HG03460 (cell line): ENCODE measurements around the gene RIMBP3C.
"Not testable (repeated sequence)": the region's sequence is repeated elsewhere in the genome, so short reads cannot be mapped to it uniquely, and the experiment has no call there.

Source experiments
- ATAC-seq: cut with Tn5 transposase; IDR thresholded peaks from one replicate; pipeline ENCODE4 v1.9.1; 2021; ENCODE audit not compliant: unreplicated experiment

RIMBP3C gene

DNA sequence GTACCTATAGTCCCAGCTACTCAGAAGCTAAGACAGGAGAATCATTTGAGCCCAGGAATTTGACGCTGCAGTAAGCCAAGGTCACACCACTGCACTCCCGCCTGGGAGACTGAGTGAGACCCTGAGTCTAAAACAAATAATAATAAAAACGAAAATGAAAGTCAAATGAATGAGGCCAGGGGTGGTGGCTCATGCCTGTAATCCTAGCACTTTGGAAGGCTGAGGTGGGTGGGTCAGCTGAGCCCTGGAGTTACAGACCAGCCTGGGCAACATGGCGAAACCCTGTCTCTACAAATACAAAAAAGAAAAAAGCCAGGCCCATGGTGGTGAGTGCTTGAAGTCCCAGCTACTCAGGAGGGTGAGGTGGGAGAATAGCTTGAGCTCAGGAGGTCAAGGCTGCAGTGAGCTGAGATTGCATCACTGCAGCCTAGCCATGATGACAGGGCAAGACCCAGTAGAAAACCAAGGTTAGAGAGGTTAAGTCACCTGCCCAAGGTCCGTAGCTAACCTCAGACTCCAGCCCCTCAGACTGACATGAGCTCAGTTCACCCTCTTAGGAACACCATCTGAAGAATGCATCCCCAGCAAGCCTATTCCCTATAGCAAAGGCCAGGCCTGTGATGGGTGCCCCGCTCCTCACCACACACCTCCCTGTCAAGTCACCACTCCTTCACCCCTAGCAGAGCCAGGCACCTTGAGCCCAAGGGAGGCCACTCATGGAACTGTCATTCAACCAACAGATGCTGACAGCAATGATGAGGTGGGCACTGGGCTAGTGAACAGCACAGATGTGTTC is 24.4 kb downstream of the RIMBP3C start:
- ATAC-seq: not testable (repeated sequence)

DNA sequence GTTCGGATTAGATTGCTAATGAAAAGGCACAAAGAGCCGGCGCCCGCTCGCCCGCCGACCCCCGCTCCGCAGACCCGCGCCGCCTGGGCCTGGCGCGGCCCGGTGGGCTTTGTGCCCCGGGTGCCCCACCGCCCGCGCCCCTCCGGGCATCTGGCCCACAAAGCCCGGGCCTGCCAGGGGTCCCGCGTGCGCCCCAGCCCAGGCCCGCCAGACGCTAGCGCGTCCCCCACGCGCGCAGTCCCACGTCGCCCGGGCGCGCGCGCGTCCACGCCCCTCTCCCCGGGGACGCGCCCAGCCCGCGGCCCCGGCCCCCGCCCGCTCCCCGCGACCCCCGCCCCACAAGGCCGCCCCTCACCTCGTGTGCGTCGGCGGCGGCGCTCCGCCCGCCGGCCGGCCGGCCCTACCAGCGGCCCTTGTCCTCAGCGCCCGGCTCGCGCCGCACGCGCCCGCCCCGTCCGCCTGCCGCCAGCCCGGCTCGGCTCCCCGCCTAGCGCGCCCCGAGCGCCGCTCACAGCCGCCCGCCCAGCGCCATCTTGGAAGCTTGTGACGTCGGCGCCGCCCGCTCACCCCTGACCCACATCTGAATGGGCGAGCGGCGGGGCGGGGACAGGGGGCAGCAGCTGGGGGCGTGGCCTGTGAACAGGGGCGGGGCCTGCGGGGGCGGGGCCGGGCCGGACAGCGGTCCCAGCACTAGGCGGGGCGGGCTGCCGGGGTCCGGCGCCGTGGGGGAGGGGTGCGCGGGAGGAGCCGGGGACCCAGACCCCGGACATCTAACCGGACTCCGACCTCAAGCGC is 34.1 kb downstream of the RIMBP3C start:
- ATAC-seq: not testable (repeated sequence)

DNA sequence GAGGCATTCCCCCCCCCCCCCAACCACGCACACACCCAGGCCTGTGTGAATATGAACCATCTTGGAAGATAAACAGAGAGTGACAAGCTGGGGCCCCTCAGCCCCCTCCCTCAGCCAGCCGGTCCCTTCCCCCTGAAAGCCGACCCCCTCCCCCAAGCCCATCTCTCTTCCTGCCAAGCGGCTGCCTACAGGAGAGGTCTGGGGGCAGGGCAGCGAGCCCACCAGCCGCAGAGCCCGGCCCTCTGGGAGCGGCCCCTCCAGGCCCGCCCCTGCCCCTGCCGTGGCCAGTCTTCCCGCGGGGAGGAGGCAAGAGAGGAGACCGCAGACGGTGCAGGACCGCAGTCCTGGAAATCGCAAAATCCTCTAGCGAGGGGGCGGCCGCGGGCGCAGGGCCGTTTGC is 34.7 kb downstream of the RIMBP3C start:
- ATAC-seq: not testable (repeated sequence)

DNA sequence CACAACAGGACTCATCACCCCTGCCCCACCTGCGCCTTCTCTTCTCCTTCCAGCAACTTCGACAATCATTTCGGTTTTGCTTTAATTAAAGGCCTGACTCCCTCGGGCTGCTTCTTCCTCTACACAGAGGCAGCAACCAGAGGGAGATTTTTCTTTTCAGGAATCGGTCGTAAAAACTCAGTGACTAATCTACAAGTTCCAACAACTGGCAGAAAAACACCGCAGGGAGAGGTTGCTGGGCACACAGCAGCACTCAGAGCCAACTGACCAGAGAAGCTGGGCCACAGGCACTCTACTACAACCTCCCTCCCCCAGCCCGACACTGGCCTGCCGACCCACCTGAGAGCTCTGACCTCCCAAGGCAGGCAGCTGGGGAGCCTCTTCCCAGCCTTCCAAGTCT is 36.0 kb downstream of the RIMBP3C start:
- not testable (repeated sequence) for ATAC-seq

DNA sequence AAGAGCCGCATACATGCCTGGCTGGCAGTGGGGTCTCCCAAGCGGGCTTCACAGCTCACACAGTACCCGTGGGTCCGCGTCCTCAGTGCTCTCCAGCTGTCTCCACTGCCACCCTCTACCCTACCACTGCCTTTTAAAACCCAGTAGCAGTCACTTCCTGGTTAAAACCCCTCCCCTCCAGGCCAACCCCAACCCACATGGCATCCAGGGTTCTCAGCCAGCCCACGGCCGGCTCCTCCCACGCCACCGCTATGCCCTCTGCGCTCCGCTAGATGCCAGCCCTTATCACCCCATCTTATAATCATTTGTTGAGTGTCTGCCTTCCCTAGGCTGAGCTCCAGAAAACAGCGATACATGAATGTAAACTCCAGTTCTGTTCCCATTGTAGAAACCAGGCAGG is 37.1 kb downstream of the RIMBP3C start:
- ATAC-seq: not testable (repeated sequence)

DNA sequence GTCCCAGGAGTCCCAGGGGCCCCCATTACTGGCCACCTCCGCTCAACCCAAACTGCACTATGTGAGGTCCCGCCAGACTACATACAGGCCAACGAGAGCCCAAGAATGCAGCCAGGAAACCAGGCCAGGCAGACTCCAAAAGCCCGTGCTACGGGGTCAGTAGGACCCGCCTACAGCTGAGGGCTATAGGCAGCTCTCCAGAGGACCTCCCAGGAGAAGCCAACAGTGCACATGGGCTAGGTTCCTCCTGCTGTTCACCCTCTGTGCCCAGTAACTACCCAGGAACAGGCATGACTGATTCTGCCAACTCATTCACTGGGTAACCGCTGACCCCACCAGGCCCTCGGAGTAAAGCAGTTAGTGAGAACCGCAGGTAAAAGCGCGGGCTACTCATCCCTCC is 39.2 kb downstream of the RIMBP3C start:
- ATAC-seq: not testable (repeated sequence)

DNA sequence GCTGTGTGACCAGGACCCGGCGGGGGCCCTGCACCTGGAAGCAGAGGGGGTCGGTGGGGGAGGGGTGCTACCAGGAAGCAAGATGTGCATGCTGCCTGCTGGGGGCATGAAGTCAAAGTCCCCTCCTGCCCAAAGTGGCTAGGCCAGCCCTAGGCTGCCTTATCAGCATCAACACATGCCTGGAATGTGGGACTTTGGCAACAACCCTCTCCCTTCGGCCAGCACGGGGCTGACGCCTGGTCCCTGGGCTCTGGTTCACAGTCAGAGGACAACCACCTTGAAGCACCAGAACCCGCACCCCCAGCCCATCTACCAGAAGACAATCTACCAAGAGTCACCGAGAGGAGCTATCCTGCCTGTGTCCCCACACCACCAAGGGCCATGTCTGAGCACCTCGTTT is 40.9 kb downstream of the RIMBP3C start:
- ATAC-seq: not testable (repeated sequence)

DNA sequence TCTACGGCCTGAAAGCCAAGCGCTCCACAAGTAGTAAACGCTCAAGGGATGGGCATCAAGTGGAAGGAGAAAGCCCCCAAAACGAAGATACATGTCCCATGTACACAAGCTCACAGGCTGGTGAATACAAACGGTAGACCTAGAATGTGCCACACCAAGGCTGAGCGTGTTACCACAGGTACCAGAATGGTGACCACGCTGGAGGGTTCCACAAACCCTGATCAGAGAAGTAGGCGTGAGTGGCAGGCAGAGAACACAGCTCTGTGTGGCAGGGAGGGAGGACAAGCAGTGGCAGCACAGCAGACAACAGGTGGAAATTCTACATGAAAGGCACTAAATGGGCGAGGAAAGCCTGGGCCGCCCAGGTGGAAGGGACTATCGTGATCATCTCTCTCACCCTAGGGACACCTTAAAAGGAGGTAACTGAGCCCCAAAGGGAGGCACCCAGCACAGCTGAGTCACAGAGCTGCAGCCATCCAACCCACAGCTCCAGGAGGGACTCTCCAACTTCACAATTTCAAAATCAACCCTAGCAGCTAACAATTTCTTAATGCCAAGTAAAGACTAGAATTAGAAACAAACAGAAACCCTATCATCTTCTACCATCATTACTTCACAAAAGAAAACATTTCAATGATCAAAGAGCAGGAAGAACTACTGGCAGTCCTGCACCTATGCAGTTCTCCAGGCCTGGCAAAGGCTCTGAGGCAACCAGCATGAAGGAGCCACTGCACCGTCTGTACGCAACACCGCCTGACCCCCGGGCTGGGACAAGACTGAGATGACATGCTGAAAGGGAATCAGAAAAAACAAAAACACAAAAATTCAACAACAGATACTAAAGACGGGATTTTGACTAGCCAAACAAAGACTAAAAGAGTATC is 51.4 kb downstream of the RIMBP3C start:
- not testable (repeated sequence) for ATAC-seq

DNA sequence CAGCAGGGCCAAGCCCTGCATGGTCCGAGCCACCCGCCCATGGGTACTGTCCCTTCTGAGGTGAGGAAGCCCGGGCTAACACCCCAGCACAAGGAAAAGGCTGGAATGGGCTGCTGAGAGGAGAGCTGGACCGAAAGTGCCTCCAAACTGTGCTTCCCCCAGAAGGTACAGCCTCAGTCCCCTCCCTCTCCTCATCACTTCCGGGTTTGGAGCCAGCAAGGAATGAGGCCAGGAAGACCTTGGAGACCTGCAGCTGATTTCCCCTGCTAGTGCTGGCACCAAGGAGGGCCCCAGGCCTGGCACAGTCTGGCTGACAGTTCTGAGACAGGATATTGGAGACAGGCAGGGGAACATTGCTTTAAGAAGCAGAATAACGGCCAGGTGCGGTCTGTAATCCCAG is 52.8 kb downstream of the RIMBP3C start:
- not testable (repeated sequence) for ATAC-seq

DNA sequence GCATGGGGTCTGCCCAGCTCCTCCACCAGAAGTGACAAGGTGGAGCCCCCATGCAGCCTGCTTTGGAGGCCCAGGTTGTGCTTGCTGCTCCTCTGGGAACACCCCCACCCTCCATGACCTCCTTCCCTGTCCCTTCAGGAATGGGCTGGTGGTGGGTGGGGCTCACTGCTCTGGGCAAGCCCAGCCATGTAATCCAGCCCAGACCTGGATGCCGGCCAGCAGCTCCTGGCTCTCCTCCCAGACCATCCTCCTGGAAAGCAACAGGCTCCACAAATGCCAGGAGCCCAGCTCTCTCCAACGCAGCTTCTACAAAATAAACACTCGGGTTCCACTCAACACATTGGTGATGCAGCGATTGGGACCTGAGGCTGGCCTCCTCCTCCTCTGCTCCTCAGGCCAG is 53.3 kb downstream of the RIMBP3C start:
- ATAC-seq: not testable (repeated sequence)
